C4-2B (cell line): ENCODE results near the gene PDE12.

Source experiments
- CTCF ChIP-seq: fragments of 450-650 bp; conservative IDR thresholded peaks from 2 replicates; pipeline ENCODE4 v1.5.1; 2017; ENCODE audit warnings: mild to moderate bottlenecking
- ZFX ChIP-seq: fragments of 450-650 bp; IDR thresholded peaks from 2 replicates; pipeline ENCODE4 v1.6.1; 2017

GRCh38 chr3:57597127-57597923 is 41.3 kb downstream of the PDE12 start, which contains the start of gene ARF4:
- TF ChIP-seq CTCF, result peak; percentile 33; the same call in 1 of the 2 replicates
- peak; percentile 52 for TF ChIP-seq ZFX
